ENCODE data around the gene SPPL2C.

DNA sequence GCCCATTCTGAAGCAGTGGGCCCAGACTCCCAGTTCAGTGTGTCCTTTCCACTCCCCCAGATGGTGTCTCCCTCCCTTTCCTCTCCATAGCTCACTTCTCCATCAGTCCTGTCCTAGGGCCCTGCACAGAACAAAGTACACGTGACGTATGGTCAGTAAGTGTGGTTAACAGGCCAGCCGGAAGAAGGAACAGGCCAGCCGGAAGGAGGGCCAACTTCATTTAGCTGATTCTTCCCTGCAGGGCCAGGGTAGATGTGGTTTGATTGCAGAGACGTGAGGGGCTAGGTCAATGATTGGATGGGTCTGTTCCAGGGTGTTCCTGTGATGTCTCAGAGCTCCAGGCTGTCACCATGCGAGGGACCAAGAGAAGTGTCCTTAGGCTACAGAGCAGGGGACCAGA, 28.9 kb upstream of the SPPL2C start:
- TF ChIP-seq, protein P1, sequence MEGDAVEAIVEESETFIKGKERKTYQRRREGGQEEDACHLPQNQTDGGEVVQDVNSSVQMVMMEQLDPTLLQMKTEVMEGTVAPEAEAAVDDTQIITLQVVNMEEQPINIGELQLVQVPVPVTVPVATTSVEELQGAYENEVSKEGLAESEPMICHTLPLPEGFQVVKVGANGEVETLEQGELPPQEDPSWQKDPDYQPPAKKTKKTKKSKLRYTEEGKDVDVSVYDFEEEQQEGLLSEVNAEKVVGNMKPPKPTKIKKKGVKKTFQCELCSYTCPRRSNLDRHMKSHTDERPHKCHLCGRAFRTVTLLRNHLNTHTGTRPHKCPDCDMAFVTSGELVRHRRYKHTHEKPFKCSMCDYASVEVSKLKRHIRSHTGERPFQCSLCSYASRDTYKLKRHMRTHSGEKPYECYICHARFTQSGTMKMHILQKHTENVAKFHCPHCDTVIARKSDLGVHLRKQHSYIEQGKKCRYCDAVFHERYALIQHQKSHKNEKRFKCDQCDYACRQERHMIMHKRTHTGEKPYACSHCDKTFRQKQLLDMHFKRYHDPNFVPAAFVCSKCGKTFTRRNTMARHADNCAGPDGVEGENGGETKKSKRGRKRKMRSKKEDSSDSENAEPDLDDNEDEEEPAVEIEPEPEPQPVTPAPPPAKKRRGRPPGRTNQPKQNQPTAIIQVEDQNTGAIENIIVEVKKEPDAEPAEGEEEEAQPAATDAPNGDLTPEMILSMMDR (IDR thresholded peaks at IDR 0.05) = no peak
- no peak for TF ChIP-seq POLR2A (IDR thresholded peaks at IDR 0.05)
